Ascending aorta (tissue), 2 donors: Measurements from ENCODE around the gene CCDC57. TPM values are rescaled to one million over a fixed set of nuclear protein-coding genes. Genes with fewer than 3 reads are reported as not detected.
A peak's percentile ranks its signal among the peaks of the same experiment; 100 is the strongest.
"Not testable (repeated sequence)": the region's sequence is repeated elsewhere in the genome, so short reads cannot be mapped to it uniquely, and the experiment has no call there.

ENCODE experiments used
- DNase-seq, 2 donors: peaks; one replicate each; pipeline ENCODE4 v3.0.0-alpha.2; 2019; ENCODE audit warnings: low spot score in 2 of 2
- H3K27ac ChIP-seq, 2 donors: fragments of 200-600 bp; sonication (generic); one replicate each; pipeline ENCODE4 v1.5.1; 2016 to 2017; ENCODE audit warnings: mild to moderate bottlenecking in 1 of 2
- H3K27me3 ChIP-seq: fragments of 200-600 bp; sonication (generic); one replicate; pipeline ENCODE4 v1.5.1; 2017
- H3K36me3 ChIP-seq, 2 donors: fragments of 200-600 bp; sonication (generic); one replicate each; pipeline ENCODE4 v1.5.1; 2016
- H3K4me1 ChIP-seq, 2 donors: fragments of 200-600 bp; sonication (generic); one replicate each; pipeline ENCODE4 v1.5.1; 2016 to 2017; ENCODE audit warnings: mild to moderate bottlenecking in 1 of 2
- H3K4me3 ChIP-seq, 2 donors: fragments of 200-600 bp; sonication (generic); one replicate each; pipeline ENCODE4 v1.5.1; 2016 to 2017; ENCODE audit warnings: mild to moderate bottlenecking in 1 of 2
- H3K9me3 ChIP-seq, 2 donors: fragments of 200-600 bp; sonication (generic); one replicate each; pipeline ENCODE4 v1.5.1; 2016
- CTCF ChIP-seq, 3 experiments: fragments of 200-600 bp in 2 of 3; fragments of 450-650 bp in 1 of 3; sonication (generic) in 2 of 3; IDR thresholded peaks; one replicate each; pipeline ENCODE4 v1.5.1; 2016 to 2019; ENCODE audit warnings: antibody characterized with exemption in 3 of 3, mild to moderate bottlenecking in 1 of 3, moderate library complexity in 1 of 3
- intact Hi-C: fragments of 100-400 bp; cut with DNase I; formaldehyde crosslinking; loops from one replicate; pipeline ENCODE4 v1.15.1; 2023
- total RNA-seq: library from RNA; depleted of rRNA; stranded (reverse); fragments of >200 nt; gene quantifications from one replicate; pipeline ENCODE4 v1.1.0, GENCODE V29; 2016

Gene CCDC57
- total RNA-seq, 1 donor from 2014 or later, result 12.8 TPM

- Histone ChIP-seq H3K36me3 (no peaks in the 10 kb centered on the region), H3K4me1 (peaks cover 25 to 37% of the 10 kb centered on the region in 2 donors), H3K9me3 (no peaks in the 10 kb centered on the region), H3K4me3 (no peak overlapping the region), H3K27me3 (no peaks in the 10 kb centered on the region), H3K27ac (peak overlapping the region; percentile 84 to 93)
- intact Hi-C loops, result no loop called here
- TF ChIP-seq CTCF (IDR thresholded peaks at IDR 0.05), result no peak
- DNase-seq, result no peak
These were observed 2.7 kb upstream of the CCDC57 start for GRCh38 chr17:82215095-82215971.

GRCh38 chr17:82214012-82214628 lies 1.5 kb upstream of the CCDC57 start:
- Histone ChIP-seq H3K4me1 (peaks cover 25 to 37% of the 10 kb centered on the region in 2 donors), H3K27ac (no peak overlapping the region), H3K27me3 (no peaks in the 10 kb centered on the region), H3K9me3 (no peaks in the 10 kb centered on the region), H3K36me3 (no peaks in the 10 kb centered on the region), H3K4me3 (no peak overlapping the region)
- no peak for DNase-seq
- no peak for TF ChIP-seq CTCF (IDR thresholded peaks at IDR 0.05)
- intact Hi-C loops, result loop anchor here (5.0 kb wide), 1 partner anchor 192 kb away; the partner anchor contains the start of genes CENPX and LRRC45

GRCh38 chr17:82213251-82214011 lies 789 bp upstream of the CCDC57 start:
- DNase-seq, result peak in 1 of 2 donors; percentile 76

GRCh38 chr17:82210655-82211054 lies 2.0 kb downstream of the CCDC57 start:
- not testable (repeated sequence) for H3K36me3 ChIP-seq, DNase-seq, H3K27me3 ChIP-seq, H3K9me3 ChIP-seq, H3K27ac ChIP-seq, H3K4me3 ChIP-seq
- intact Hi-C loops, result loop anchor here (5.0 kb wide), 1 partner anchor 188 kb away; the partner anchor contains the start of genes CENPX and LRRC45
- H3K4me1 ChIP-seq, result peaks cover 5 to 15% of the 10 kb centered on the region in 2 donors

More at GRCh38 chr17:82213251-82214011, 789 bp upstream of the CCDC57 start:
- no peaks in the 10 kb centered on the region for H3K36me3 ChIP-seq
- TF ChIP-seq CTCF (IDR thresholded peaks at IDR 0.05), result no peak
- no peaks in the 10 kb centered on the region for H3K9me3 ChIP-seq
- intact Hi-C loops, result loop anchor here (2.0 to 5.0 kb wide), 3 partner anchors 17 to 191 kb away; partner anchors contain the start of genes CENPX, CSNK1D and LRRC45
- H3K4me1 ChIP-seq, result peaks cover 25 to 37% of the 10 kb centered on the region in 2 donors
- peak overlapping the region; percentile 55 to 99 for H3K4me3 ChIP-seq
- H3K27me3 ChIP-seq, result no peaks in the 10 kb centered on the region
- H3K27ac ChIP-seq, result peak overlapping the region; percentile 55 to 89

- Histone ChIP-seq H3K9me3 (no peaks in the 10 kb centered on the region), H3K4me3 (peak overlapping the region in 1 of 2 donors; percentile 6), H3K36me3 (peaks cover 0 to 4% of the 10 kb centered on the region in 2 donors), H3K4me1 (peaks cover 0 to 7% of the 10 kb centered on the region in 2 donors), H3K27ac (peak overlapping the region in 1 of 2 donors; percentile 32), H3K27me3 (no peaks in the 10 kb centered on the region)
- peak; percentile 86 to 94 (median 92) for TF ChIP-seq CTCF (IDR thresholded peaks at IDR 0.05)
- DNase-seq, result peak; percentile 59 to 92
- intact Hi-C loops, result loop anchor here (1.0 to 5.0 kb wide), 2 partner anchors 36 to 115 kb away; no protein-coding TSS in a partner anchor
These were observed 6.7 kb downstream of the CCDC57 start for GRCh38 chr17:82205720-82206508.
